ENCODE data around the gene SAMD7. TPM values are rescaled to one million over a fixed set of nuclear protein-coding genes. Genes with fewer than 3 reads are reported as not detected.
A peak's percentile ranks its signal among the peaks of the same experiment; 100 is the strongest.

The SAMD7 gene
- total RNA-seq, result not detected in 2 replicates

- DNase-seq (ENCODE audit: low read depth in 2 of 2), result no peak
Observed at GRCh38 chr3:169911272-169911671, at the start of gene SAMD7. SAMD7 (plus strand) TSS chr3:169911572; CDS start chr3:169919499, 7,927 bp downstream.

DNA sequence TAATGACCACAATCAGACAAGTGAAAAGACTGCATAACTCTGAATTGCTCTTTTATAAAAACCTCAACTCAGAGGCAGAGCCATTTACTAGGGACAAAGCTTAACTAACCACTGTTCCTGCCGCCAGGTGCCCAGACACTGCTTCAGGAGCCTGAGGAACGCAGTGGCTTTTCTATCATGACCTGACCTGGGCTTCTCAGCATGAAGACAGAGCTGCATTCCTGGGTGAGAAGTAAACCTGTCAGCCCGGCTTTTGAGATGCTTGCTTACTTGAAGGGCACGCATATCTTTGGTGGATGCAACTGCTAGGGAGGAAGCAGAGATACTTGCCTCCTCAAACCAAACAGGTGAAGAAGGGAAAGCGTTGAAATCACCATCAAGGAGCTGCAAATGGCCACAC, 49.5 kb upstream of the SAMD7 start:
- no peak for DNase-seq (ENCODE audit: low read depth in 2 of 2)

GRCh38 chr3:169863458-169863899, 47.9 kb upstream of the SAMD7 start:
- DNase-seq (ENCODE audit: low read depth in 2 of 2), result peak; percentile 74 to 76

DNA sequence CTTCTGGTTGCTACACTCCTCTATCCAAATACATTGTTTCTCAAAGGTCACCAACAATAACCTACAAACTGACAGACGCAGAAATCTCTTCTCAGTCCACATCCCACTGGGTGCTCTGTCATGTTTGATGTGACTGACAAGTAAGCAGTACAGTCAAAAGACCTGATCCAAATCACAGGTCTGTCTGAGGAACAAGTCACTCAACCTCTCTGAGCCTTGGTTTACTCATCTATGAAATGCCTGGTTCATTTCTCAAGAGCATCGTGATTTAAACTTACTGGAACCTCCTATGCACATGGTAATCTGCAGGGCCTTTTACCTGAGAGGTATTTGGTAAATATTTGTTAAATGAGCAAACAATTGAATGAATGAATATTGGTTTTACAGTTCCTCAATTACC, 47.1 kb upstream of the SAMD7 start:
- DNase-seq (ENCODE audit: low read depth in 2 of 2), result no peak

GRCh38 chr3:169865176-169865767, 46.1 kb upstream of the SAMD7 start:
- no peak for DNase-seq (ENCODE audit: low read depth in 2 of 2)

GRCh38 chr3:169867584-169868210, 43.7 kb upstream of the SAMD7 start:
- DNase-seq (ENCODE audit: low read depth in 2 of 2), result no peak

DNA sequence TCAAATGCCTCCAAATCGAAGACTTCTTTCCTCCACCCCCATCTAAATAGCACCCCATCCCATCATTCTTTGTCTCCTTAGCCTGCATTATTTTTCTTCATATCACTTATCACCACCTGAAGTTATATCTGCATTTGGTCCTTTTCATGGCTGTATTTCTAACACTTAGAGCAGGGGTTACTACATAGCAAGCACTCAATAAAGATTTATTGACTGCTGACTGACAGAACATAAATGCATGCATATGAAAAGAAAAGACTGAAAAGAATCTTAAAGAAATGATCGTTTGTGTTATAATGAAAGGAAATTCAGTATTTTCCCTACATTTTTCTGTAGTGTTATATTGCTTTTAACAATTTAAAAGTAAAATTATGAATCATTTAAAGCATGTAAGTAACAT, 43.0 kb upstream of the SAMD7 start:
- DNase-seq (ENCODE audit: low read depth in 2 of 2), result no peak

DNA sequence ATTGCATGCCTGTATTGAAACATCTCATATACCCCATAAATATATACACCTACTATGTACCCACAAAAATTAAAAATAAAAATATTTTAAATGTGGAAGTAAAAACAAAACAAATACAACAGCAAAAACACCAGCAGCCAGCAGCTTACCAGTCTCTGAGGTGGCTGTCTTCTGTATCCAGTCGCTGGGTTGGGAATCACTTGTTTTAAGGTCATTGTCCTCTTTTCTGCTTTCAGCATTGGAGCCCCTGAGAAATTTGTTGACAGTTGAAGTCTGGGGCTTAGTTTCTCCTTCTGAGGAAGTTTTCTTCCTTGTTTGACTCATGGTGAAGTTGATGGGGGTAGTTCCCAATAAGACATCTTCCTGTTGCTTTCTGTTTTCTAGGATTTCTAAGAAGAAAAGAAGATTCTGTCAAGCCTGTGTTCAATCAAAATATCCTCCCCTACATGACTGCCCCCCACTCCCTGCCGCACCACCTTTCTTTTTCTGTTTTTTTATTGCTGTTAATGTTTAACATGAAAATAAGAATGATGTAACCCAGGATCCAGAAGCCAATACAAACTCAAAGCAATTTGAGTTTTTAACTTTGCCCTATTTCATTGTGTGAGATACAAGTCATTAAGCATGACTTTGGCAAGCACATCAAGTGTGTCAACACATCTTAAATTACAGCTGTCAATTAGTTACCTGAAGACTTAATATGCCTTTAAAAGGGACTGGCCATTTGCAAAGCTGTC, 41.7 kb upstream of the SAMD7 start, which contains the start of gene LRRC31:
LRRC31 (minus strand) TSS at position 452 of the 737 bp plus-strand sequence; CDS start at position 324, 128 bp downstream.
- DNase-seq (ENCODE audit: low read depth in 2 of 2), result no peak

DNA sequence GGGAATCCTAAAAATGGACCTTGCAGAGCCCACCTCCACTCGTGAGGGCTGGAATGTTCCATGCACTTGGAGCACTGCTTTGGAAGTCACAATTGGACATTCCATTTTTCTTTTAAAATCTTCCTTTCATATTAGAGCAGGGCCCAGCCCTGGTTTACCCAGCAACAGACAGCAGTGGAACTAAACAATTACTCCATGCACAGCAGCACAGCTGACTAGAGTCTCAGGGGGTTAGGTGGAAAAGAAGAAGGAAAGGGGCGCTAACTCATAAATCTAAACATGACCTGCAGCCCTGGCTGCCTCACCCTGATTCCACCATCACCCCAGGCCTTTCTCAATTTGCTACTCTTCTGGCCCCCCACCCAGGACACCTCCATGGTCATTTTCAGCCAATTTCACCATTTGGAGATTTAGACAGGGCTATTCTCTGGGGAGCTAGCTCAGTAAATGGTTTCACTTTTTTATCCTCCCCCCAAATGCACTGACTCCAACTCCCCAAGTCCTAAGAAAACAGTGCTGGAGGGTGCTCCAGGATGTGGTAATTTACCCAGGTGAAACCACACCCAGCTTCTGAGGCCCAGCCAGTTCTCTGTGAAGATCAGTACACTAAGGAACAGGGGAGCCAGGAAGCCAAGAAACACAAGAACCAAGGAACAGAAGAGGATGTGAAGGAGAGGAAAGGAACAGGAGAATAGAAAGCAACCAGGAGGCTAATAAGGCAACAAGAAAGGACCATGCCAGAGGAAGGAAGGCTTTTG, 40.1 kb upstream of the SAMD7 start:
- no peak for DNase-seq (ENCODE audit: low read depth in 2 of 2)

- no peak for DNase-seq (ENCODE audit: low read depth in 2 of 2)
Observed at GRCh38 chr3:169879013-169879557, 32.3 kb upstream of the SAMD7 start.

GRCh38 chr3:169879845-169880575, 31.4 kb upstream of the SAMD7 start:
- no peak for DNase-seq (ENCODE audit: low read depth in 2 of 2)

GRCh38 chr3:169880576-169881250, 30.7 kb upstream of the SAMD7 start:
- no peak for DNase-seq (ENCODE audit: low read depth in 2 of 2)

DNA sequence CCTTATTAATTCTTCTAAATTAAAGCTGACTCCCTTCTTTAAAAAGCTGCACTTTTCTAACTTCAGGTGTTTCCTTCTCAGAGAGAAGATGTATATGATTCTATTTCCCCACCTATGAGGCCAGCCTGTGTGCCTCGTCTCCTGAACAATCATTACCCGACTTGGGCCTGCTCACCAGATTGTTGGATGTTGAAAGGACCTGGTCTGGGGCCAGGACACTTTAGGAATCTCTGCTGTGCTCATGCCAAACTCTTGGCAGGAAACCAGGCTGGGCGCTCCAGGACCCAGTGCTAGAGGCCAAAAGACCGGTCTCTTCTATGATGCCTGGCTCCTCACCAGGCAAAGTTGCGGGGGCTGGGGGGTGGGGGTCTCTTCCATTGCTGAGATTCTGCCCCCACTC, 24.7 kb upstream of the SAMD7 start:
- no peak for DNase-seq (ENCODE audit: low read depth in 2 of 2)

DNA sequence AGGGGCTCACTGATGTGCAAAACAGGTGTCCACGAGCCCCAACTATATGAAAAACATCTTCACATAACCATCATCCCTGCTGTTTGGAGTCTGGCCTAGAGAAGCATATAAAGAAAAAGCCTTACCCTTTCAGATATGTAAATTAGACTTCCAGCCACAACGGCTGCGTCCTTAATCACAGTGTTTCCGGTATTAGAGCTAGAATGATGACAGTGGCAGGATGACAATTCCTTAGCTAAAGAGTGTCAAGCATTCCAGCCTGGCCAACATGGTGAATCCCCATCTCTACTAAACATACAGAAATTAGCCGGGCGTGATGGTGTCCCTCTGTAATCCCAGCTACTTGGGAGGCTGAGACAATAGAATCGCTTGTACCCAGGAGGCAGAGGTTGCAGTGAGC, 19.5 kb upstream of the SAMD7 start:
- no peak for DNase-seq (ENCODE audit: low read depth in 2 of 2)

GRCh38 chr3:169894110-169894509, 17.3 kb upstream of the SAMD7 start:
- no peak for DNase-seq (ENCODE audit: low read depth in 2 of 2)

DNA sequence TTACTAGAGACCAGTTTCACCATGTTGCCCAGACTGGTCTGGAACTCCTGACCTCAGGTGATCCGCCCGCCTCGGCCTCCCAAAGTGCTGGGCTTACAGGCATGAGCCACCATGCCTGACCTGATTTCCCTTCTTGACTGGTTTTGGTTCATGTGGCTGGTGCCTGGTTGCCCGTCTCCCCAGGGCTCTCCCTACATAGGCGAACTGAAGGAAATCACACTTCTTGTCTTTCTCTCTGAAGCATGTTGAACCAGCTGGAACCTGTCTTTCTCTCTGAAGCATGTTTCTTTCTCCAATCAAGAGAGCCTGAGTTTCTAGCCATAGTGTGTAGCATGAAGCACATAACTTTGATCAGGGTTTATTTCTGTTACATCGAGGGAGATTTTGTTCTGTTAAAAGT, 16.3 kb upstream of the SAMD7 start:
- DNase-seq (ENCODE audit: low read depth in 2 of 2), result no peak

DNA sequence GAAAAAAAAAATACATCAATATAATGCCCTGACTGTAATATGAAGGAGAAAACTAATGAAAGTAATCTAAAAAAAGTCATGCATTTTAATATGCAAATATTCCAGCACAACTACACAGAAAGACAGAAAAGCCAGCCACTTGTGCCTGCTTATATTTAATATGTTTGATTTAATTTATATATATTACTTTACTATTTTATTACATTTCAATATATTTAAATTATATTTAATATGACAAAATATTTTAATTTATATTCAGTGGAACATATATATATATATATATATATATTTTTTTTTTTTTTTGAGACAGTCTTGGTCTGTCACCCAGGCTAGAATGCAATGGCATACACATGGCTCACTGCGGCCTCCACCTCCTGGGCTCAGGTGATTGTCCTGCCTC, 14.1 kb upstream of the SAMD7 start:
- no peak for DNase-seq (ENCODE audit: low read depth in 2 of 2)

GRCh38 chr3:169901453-169901852, 9.9 kb upstream of the SAMD7 start:
- no peak for DNase-seq (ENCODE audit: low read depth in 2 of 2)

DNA sequence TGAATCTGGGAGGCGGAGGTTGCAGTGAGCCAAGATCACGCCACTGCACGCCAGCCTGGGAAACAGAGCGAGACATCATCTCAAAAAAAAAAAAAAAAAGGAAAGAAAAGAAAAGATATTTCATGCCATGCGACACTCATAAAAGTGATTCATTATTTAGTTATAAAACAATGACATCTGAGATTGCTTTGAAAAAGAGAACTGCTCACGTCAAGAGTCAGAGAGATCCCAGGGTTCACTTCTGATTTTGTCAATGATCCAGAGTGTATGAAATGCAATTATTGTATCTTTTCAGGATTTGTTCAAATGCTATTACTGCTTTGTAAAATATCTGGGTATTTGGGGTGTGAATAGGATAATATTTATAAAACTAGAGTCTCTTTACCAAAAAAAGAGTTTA, 6.0 kb upstream of the SAMD7 start:
- DNase-seq (ENCODE audit: low read depth in 2 of 2), result no peak

GRCh38 chr3:169907476-169907875, 3.9 kb upstream of the SAMD7 start:
- no peak for DNase-seq (ENCODE audit: low read depth in 2 of 2)
